Measurements from ENCODE around the gene IL18. TPM values are rescaled to one million over a fixed set of nuclear protein-coding genes. Genes with fewer than 3 reads are reported as not detected.
A peak's percentile ranks its signal among the peaks of the same experiment; 100 is the strongest.
"Not testable (repeated sequence)": the region's sequence is repeated elsewhere in the genome, so short reads cannot be mapped to it uniquely, and the experiment has no call there.

Gene IL18
- total RNA-seq, 1 donor from 2014 or later = 0.52 TPM

DNA sequence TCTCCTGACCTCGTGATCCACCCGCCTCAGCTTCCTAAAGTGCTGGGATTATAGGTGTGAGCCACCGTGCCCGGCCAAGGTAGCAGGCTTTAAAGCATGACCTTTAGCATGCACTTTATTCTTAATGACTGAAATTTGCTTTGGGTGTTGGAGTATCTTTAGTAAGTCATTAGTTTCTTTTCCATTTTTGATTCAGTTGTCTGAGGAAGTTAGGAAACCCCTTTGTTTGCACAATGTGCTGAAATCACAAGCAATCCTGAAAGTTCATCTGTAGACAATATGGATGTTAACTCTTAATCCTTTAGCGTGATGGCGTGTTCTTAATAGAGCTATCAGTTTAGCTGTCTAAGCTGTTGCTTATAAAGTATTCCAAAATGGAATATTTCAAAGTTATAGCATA, 60.4 kb downstream of the IL18 start:
- H3K27ac ChIP-seq (ENCODE audit: low read depth, low read length) = no peak overlapping the region
- H3K9ac ChIP-seq (ENCODE audit: low read depth in 1 of 3, low read length in 3 of 3) = no peak overlapping the region
- H3K4me3 ChIP-seq (ENCODE audit: low read length in 3 of 3) = no peak overlapping the region
- no peaks in the 10 kb centered on the region for H3K9me3 ChIP-seq (ENCODE audit: control insufficient read depth in 3 of 3, low read length in 3 of 3)
- peaks cover 2 to 10% (median 5%) of the 10 kb centered on the region in 3 donors for H3K4me1 ChIP-seq (ENCODE audit: control insufficient read depth in 3 of 3, insufficient read depth in 3 of 3, low read length in 3 of 3)
- H3K36me3 ChIP-seq (ENCODE audit: control insufficient read depth in 3 of 3, insufficient read depth in 3 of 3, low read length in 3 of 3) = peaks cover 0 to 6% (median 0%) of the 10 kb centered on the region in 3 donors
- no peaks in the 10 kb centered on the region for H3K27me3 ChIP-seq (ENCODE audit: control insufficient read depth in 3 of 3, insufficient read depth in 3 of 3, low read length in 3 of 3)

DNA sequence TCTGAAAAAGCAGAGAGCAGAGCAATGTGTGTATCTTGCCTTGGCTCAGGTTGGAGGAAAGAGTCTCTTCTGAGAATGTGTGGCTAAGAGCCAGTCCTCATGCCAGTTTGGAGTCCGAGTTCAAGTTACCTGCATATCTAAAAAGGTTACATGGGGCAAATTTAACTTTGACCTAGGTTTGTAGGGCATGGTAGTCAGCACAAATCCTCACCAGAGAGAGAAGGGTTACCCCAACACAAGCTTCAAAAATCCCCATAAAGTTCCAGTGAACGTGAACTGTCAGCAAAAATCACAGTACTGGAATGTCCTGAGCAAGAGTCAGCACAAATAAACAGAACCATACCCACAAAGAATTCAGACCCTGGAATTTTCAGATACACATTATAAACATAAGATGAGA, 63.4 kb downstream of the IL18 start:
- no peak overlapping the region for H3K9ac ChIP-seq (ENCODE audit: low read depth in 1 of 3, low read length in 3 of 3)
- H3K27me3 ChIP-seq (ENCODE audit: control insufficient read depth in 3 of 3, insufficient read depth in 3 of 3, low read length in 3 of 3) = no peaks in the 10 kb centered on the region
- peaks cover 2 to 10% (median 5%) of the 10 kb centered on the region in 3 donors for H3K4me1 ChIP-seq (ENCODE audit: control insufficient read depth in 3 of 3, insufficient read depth in 3 of 3, low read length in 3 of 3)
- H3K9me3 ChIP-seq (ENCODE audit: control insufficient read depth in 3 of 3, low read length in 3 of 3) = no peaks in the 10 kb centered on the region
- H3K36me3 ChIP-seq (ENCODE audit: control insufficient read depth in 3 of 3, insufficient read depth in 3 of 3, low read length in 3 of 3) = peaks cover 8 to 21% (median 11%) of the 10 kb centered on the region in 3 donors
- no peak overlapping the region for H3K4me3 ChIP-seq (ENCODE audit: low read length in 3 of 3)
- peak overlapping the region; percentile 72 for H3K27ac ChIP-seq (ENCODE audit: low read depth, low read length)

DNA sequence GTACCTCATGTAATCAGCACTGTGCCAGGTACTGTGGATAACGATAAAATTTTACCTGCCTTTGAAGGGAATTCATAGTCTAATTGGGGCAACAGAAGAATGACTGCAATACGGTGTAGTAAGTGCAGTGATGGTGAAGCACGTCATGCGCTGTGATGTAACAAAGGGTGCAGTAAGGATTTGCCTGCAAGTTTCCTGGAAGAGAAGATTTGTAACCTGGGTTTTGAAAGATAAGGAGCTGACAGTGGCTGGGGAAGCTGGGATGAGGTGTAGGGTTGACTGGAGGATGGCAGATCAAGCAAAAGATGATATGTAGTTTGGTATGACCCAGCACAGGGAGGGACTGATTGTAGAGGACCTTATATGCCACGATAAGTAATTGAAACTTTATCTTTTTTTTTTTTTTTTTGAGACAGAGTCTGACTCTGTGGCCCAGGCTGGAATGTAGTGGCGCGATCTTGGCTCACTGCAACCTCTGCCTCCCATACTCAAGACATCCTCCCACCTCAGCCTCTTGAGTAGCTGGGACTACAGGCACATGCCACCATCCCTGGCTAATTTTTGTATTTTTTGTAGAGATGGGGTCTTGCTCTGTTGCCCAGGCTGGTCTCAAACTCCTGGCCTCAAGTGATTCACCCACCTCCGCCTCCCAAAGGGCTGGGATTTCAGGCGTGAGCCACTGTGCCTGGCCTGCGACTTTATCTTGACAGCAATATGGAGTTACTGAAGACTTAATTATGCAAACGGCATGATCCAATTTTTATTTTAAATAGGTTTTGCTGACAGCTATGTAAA, 66.0 kb downstream of the IL18 start:
- H3K27me3 ChIP-seq (ENCODE audit: control insufficient read depth in 3 of 3, insufficient read depth in 3 of 3, low read length in 3 of 3) = no peaks in the 10 kb centered on the region

GRCh38 chr11:112096194-112096593, 67.7 kb downstream of the IL18 start:
- H3K9me3 ChIP-seq (ENCODE audit: control insufficient read depth in 3 of 3, low read length in 3 of 3) = no peaks in the 10 kb centered on the region
- no peak overlapping the region for H3K9ac ChIP-seq (ENCODE audit: low read depth in 1 of 3, low read length in 3 of 3)
- H3K4me3 ChIP-seq (ENCODE audit: low read length in 3 of 3) = no peak overlapping the region
- H3K27me3 ChIP-seq (ENCODE audit: control insufficient read depth in 3 of 3, insufficient read depth in 3 of 3, low read length in 3 of 3) = no peaks in the 10 kb centered on the region
- peaks cover 2 to 10% (median 5%) of the 10 kb centered on the region in 3 donors for H3K4me1 ChIP-seq (ENCODE audit: control insufficient read depth in 3 of 3, insufficient read depth in 3 of 3, low read length in 3 of 3)
- H3K36me3 ChIP-seq (ENCODE audit: control insufficient read depth in 3 of 3, insufficient read depth in 3 of 3, low read length in 3 of 3) = peaks cover 28 to 42% (median 36%) of the 10 kb centered on the region in 3 donors
- no peak overlapping the region for H3K27ac ChIP-seq (ENCODE audit: low read depth, low read length)

More for the DNA sequence above, 66.0 kb downstream of the IL18 start:
- no peak overlapping the region for H3K9ac ChIP-seq (ENCODE audit: low read depth in 1 of 3, low read length in 3 of 3)
- peaks cover 12 to 29% (median 19%) of the 10 kb centered on the region in 3 donors for H3K36me3 ChIP-seq (ENCODE audit: control insufficient read depth in 3 of 3, insufficient read depth in 3 of 3, low read length in 3 of 3)
- no peak overlapping the region for H3K27ac ChIP-seq (ENCODE audit: low read depth, low read length)
- no peaks in the 10 kb centered on the region for H3K9me3 ChIP-seq (ENCODE audit: control insufficient read depth in 3 of 3, low read length in 3 of 3)
- H3K4me1 ChIP-seq (ENCODE audit: control insufficient read depth in 3 of 3, insufficient read depth in 3 of 3, low read length in 3 of 3) = peaks cover 2 to 10% (median 5%) of the 10 kb centered on the region in 3 donors
- H3K4me3 ChIP-seq (ENCODE audit: low read length in 3 of 3) = no peak overlapping the region

GRCh38 chr11:112095302-112095701, 68.6 kb downstream of the IL18 start:
- H3K36me3 ChIP-seq (ENCODE audit: control insufficient read depth in 3 of 3, insufficient read depth in 3 of 3, low read length in 3 of 3) = peaks cover 30 to 49% (median 43%) of the 10 kb centered on the region in 3 donors
- not testable (repeated sequence) for H3K4me3 ChIP-seq (ENCODE audit: low read length in 3 of 3); H3K9me3 ChIP-seq (ENCODE audit: control insufficient read depth in 3 of 3, low read length in 3 of 3)

More at GRCh38 chr11:112095302-112095701, 68.6 kb downstream of the IL18 start:
- H3K27me3 ChIP-seq (ENCODE audit: control insufficient read depth in 3 of 3, insufficient read depth in 3 of 3, low read length in 3 of 3); H3K4me1 ChIP-seq (ENCODE audit: control insufficient read depth in 3 of 3, insufficient read depth in 3 of 3, low read length in 3 of 3); H3K27ac ChIP-seq (ENCODE audit: low read depth, low read length); H3K9ac ChIP-seq (ENCODE audit: low read depth in 1 of 3, low read length in 3 of 3): not testable (repeated sequence)

Small RNA genes lying within 50 kb of the gene (small RNA-seq; reads per million reads assigned to genes)
- not detected for gene MRPS36P4

Other genes starting within 250 kb of the IL18 start
- 0.52 TPM for gene C11orf52, start 245.2 kb downstream of the IL18 start, total RNA-seq
- gene DIXDC1, start 226.8 kb downstream of the IL18 start, total RNA-seq = 23.0 TPM
- 37.6 TPM for gene DLAT, start 138.7 kb downstream of the IL18 start, total RNA-seq
- gene PIH1D2, start 90.1 kb downstream of the IL18 start, total RNA-seq = 1.6 TPM
- 16.7 TPM for gene NKAPD1, start 89.8 kb downstream of the IL18 start, total RNA-seq
- gene TIMM8B, start 77.3 kb downstream of the IL18 start, total RNA-seq = 66.8 TPM
- 129 TPM for gene SDHD, start 77.2 kb downstream of the IL18 start, total RNA-seq
- gene TEX12, start 3.3 kb upstream of the IL18 start, total RNA-seq = 1.0 TPM
- 9.4 TPM for gene BCO2, start 11.4 kb upstream of the IL18 start, total RNA-seq
- gene PTS, start 62.3 kb upstream of the IL18 start, total RNA-seq = 13.0 TPM
- not detected for gene PLET1, start 96.8 kb upstream of the IL18 start, total RNA-seq

All from skeletal muscle tissue (tissue), 5 donors.